Measurements from ENCODE around the gene TXNL1.
"Not testable (repeated sequence)": the region's sequence is repeated elsewhere in the genome, so short reads cannot be mapped to it uniquely, and the experiment has no call there.

The TXNL1 gene

DNA sequence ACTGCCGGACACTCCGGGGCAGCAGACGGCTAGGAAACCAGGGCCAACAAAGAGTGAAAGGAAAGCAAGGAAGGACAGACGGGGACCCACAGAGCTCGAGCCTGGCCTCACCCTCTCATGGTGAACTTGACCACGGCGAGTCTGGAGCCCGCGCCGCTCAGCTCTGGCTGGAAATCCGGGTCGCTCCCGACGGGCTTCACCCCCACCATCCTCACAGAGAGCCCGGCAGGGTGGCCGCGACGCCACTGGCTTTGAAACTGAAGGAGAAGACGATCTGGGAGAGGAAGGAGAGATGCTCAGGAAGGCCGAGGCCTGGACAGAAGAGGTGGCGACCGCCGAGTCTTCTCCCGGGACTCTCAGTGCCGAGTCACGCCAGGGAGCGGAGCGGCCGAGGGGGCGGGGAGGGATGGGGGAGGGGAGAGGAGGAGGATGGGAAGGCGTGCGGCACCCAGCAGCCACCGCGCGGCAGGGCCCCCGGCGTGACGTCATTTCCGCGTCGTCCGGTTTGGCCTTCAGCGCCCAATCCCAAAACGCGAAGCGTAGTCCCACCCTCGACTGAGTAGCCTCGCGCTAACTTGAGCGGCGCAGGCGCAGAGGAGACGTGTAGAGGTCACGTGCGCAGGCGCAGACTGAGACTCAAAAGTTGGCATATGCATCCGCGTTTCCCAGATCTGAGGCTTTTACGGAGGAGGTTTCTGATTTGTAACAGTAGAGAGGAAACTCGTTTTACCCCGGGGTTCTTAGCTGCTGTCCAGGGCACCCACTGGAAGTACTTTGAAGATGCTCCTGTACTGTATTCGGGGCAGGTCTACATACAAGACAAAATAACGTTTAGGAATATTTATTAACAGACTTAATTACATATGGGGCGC, at the start of gene TXNL1:
TSS of gene TXNL1 (minus strand) at position 361 of the 872 bp plus-strand sequence. CDS start at position 209, 152 bp downstream.
- DNase-seq (ENCODE audit: low read depth, low spot score) = peak; percentile 88
- peak within 1 kb of the TSS; percentile 87 for H3K27ac ChIP-seq

DNA sequence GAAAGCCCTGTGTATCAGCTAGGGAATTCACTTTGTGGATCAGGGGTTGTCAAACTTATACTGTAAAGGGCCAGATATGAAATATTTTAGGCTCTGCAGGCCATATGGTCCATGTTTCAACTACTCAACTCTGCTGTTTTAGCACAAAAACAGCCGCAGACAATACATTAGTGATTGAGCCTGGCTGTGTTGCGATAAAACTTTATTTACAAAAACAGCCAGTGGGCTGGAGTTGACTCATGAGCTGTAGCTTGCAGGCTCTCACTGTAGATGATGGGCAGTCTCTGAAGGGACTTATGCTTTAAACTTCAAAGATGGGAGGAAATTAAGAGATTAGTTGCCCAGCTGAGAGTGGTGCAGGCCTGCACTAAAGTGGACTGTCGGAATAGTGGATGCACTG, 45.9 kb upstream of the TXNL1 start:
- H3K27ac ChIP-seq = no peak overlapping the region
- DNase-seq (ENCODE audit: low read depth, low spot score) = no peak

DNA sequence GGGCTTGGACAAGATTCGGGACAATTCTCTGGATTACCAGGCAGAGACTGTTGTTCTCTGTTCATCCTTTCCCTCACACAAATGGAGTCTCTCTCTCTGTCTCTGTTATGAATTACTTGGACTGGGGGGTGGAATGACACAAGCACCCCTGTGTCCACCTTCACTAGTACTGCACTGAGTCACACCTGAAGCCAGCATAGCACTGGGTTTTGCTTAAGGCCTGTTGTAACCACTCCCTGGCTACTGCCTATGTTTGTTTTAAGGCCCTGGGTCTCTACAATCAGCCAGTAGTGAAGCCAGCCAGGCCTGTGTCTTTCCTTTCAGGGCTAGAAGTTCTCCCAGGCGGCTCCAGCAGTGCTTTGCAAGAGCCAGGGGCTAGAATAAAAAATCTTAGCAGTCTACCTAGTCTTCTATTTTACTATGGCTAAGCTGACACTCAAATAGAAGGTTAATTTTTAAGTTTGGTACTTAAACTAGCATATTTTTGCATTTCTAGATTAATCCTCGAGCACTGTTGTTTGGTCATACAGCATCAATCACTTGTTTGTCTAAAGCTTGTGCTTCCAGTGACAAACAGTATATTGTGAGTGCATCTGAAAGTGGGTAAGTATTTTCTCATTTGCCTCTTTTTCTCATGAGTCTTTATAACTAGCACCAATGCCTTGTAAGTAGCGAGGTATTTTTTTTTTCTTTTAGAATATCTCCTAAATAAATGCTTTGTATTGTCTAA, 40.6 kb upstream of the TXNL1 start:
- no peak overlapping the region for H3K27ac ChIP-seq
- DNase-seq (ENCODE audit: low read depth, low spot score) = peak; percentile 45

DNA sequence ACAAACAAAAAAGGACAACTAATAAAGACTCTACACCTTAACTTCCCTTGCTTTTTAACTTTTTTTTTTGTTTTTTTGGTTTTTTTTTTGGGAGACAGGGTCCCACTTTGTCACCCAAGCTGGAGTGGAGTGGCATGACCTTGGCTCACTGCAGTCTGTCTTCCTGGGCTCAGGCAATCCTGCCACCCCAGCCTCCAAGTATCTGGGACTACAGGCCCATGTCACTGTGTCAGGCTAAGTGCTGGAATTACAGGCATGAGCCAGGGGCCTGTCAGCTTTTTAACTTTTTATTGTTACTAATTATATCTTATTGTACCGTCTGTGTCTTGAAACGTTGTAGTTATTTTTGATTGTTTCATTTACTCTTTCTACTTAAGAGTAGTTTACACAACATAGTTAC, 38.2 kb upstream of the TXNL1 start:
- DNase-seq (ENCODE audit: low read depth, low spot score) = no peak
- no peak overlapping the region for H3K27ac ChIP-seq

DNA sequence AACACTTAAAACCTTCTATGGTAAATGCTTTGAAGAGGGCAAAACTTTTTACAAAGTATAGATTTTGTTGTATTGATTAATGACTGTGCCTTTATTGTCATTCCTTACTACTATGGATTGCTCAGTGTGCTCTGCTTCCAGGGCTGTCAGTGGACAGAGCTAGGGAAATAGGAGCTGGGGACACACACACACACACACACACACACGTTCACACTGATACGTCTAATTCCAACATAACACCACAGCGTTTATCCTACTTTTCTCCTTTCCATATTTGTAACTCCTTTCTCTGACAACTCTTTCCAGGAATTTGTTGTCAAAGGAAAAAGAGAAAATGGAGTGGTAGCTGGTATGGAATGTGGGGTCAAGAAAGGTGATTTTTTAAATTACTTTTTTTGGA, 34.6 kb upstream of the TXNL1 start:
- no peak for DNase-seq (ENCODE audit: low read depth, low spot score)
- H3K27ac ChIP-seq = no peak overlapping the region

DNA sequence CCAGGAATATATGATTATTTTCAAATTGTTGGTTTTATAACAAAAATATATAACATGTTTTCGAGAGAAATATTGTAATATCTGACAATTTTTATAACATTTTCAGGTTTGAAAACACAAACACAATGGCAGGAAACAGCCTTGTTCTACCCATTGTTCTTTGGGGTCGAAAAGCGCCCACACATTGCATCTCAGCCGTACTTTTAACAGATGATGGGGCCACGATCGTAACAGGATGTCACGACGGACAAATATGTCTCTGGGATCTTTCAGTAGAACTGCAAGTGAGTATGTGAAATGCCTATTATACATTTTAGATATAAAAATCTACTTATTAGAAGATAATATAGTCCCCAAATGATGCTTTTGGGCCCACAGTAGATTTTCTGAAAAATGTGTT, 34.0 kb upstream of the TXNL1 start:
- H3K27ac ChIP-seq = no peak overlapping the region
- no peak for DNase-seq (ENCODE audit: low read depth, low spot score)

DNA sequence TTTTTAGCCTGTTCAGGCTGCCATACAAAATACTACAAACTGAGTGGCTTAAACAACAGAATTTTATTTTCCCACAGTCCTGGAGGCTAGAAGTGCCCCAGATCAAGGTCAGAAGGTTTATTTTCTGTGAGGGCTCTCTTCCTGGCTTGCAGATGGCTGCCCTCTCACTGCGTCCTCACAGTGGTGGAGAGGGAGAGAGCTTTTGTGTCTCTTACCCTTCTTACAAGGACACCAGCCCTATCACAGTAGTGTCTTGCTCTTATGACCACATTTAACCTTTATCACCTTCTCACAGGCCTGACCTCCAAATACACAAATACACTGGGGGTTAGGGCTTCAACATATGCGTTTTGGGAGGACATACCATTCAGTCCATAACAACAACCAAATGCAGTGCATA, 24.5 kb upstream of the TXNL1 start:
- no peak for DNase-seq (ENCODE audit: low read depth, low spot score)

DNA sequence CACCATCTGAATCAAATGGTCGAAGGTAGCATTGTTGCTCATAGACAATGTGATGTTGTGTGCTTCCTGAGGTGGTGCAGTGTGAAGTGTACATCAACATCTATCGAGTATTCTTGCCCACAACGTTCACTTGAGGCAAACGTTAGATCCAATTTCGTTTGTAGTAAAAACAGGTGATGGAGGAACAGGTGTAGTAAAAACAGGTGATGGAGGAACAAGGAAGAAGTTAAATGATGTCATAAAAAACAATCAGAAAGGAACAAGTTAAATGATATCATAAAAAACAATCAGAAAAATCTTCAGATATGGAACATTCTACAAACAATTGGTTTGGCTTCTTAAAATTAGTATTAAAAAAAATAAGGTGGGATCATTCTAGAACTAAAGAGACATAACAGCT, 24.1 kb upstream of the TXNL1 start:
- DNase-seq (ENCODE audit: low read depth, low spot score) = no peak
- H3K27ac ChIP-seq = no peak overlapping the region

More for the DNA sequence above, 24.5 kb upstream of the TXNL1 start:
- no peak overlapping the region for H3K27ac ChIP-seq

DNA sequence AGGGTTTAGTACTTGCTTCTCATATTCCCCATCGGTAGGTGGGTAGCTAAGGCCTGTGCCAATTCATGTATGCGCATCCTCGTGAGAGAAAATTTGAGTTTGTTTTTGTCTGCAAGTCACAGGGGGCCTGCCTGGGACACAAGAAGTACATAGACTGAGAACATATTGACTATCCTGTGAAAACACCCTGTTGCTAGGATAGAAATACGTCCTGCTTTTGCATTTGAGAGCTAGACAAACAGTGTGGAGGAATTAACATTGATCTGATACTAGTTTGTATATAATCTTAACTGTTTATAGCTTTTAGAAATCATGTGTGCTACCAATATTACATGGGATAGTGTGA, 23.6 kb upstream of the TXNL1 start:
- no peak for DNase-seq (ENCODE audit: low read depth, low spot score)

DNA sequence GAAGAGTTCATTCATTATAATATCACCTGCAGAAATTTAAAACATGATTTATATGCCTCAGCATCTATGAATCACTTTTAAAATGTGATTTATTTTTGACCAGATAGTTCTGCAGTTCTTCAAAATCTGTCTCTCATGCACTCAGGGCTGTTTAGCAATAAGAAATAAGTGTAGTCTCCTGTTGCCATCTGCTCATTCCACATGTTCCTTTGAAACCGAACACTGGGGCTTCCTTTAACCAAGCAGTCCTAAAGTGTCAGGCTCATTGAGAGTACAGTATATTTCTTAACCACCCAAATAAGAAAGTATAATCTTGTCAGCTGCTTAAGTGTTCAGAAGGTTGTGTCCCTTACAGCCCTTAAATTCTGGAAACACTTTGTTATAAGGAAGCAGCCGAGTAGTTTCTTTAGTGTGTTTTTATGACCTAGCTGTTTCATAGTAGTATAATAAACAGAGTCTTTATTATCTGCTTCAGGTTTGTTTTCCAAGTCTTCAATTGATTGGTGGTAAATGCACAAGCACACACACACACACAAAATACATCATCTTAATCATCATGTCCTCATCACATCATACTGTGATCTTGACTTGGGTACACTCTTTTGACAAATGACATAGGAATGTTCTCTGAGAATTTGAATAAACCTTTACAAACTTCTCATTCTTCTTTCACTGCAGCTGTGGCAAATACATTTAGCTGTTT, 23.1 kb upstream of the TXNL1 start:
- no peak for DNase-seq (ENCODE audit: low read depth, low spot score)
- H3K27ac ChIP-seq = no peak overlapping the region

More for the DNA sequence above, 23.6 kb upstream of the TXNL1 start:
- no peak overlapping the region for H3K27ac ChIP-seq

DNA sequence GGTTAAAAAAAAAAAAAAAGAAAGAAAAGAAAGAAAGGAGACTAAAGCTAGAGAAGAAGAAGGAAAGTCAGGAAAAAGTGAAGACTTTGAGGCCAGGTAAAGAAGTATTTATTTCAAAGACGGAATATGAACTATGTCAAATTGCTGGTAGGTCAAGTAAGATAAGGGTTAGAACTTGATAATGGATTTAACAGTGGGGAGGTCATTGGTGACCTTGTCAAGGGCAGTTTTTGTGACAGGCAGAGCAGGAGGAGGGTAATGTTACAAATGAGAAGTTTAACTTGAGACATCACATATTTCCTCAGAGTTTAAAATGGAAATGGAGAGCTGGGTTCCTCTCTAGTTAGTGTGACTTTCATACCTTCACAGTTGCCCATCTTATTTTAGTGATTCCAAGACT, 22.3 kb upstream of the TXNL1 start:
- no peak overlapping the region for H3K27ac ChIP-seq
- no peak for DNase-seq (ENCODE audit: low read depth, low spot score)

DNA sequence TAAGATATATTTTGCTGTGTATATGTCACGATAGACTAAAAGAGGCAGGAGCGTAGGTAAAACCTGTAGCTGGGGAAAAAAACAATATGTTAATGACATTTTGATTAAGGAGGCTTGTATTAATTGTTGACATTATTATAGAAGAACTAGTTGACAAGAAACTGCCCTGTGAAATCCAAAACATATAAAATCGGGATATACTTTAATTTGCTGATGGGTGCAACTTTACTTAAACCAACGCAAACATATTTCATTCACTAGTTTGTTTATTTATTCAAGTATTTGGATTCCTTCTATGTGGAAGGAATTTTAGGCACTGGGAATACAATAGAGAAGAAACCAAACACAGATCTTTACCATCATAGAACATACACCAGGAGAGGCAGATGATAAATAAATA, 20.7 kb upstream of the TXNL1 start:
- no peak for DNase-seq (ENCODE audit: low read depth, low spot score)
- no peak overlapping the region for H3K27ac ChIP-seq

DNA sequence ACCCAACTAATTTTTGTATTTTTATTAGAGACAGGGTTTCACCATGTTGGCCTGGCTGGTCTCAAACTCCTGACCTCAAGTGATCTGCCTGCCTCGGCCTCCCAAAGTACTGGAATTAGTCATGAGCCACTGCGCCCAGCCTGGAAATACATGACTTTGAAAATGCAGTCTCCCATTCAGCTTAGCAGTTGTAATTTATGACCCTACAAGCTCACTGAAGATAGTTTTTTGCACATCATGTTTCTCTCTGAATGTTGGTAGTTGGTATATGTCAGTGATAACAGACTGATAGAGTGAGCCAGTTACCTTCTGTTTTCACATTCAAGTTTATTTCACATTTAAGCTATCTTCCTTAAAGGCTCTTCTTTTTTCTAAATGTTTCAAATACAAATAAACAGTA, 19.9 kb upstream of the TXNL1 start:
- DNase-seq (ENCODE audit: low read depth, low spot score) = no peak

DNA sequence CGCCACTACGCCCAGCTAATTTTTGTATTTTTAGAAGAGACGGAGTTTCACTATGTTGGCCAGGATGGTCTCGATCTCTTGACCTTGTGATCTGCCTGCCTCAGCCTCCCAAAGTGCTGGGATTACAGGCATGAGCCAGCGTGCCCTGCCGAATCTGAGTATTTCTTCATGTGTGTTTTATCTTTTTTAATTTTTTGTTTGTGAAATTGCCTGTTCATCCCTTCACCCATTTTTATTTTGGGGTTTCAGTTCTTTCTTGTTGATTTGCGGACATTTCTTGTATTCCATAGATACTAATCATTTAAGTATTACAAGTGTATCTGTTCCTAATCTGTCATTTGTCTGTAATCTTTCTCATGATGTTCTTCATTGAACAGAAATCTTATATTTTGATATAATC, 15.9 kb upstream of the TXNL1 start:
- H3K27ac ChIP-seq; DNase-seq (ENCODE audit: low read depth, low spot score): not testable (repeated sequence)

More for the DNA sequence above, 19.9 kb upstream of the TXNL1 start:
- no peak overlapping the region for H3K27ac ChIP-seq

DNA sequence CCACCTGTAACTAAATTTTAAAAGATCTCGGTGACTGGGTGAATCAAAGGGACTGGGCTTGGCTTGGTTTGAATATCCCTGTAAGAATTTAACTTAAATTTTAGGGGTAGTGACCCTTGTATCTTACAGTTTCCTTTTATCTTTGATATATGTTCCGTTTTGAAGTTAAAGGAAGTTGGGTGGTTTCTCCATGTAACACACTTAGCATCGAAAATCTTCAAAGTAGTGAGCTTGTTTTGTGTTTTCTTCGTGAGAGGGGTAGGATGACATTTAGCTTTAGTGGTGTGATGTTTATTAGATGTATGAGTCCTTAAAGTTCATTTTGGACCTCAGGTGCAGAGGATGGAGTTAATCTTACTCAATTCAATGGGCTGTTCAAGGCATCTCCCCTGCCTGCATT, 14.4 kb upstream of the TXNL1 start:
- no peak overlapping the region for H3K27ac ChIP-seq
- no peak for DNase-seq (ENCODE audit: low read depth, low spot score)

DNA sequence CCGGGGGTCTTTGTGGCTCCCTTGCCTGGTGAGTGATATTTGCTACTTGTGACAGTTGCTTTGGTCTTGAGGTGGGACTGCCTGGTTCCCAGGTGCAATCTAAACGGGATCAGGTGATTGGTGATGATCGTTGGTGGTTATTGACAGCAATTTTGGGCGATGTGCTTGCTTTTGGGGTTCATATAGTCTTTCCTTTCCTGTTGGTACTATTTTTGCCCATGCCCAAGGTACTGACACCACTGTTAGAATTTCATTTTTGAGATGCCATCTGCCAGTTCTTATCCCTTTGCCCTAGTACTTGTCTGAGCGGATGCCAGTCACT, 13.3 kb upstream of the TXNL1 start:
- no peak for DNase-seq (ENCODE audit: low read depth, low spot score)

DNA sequence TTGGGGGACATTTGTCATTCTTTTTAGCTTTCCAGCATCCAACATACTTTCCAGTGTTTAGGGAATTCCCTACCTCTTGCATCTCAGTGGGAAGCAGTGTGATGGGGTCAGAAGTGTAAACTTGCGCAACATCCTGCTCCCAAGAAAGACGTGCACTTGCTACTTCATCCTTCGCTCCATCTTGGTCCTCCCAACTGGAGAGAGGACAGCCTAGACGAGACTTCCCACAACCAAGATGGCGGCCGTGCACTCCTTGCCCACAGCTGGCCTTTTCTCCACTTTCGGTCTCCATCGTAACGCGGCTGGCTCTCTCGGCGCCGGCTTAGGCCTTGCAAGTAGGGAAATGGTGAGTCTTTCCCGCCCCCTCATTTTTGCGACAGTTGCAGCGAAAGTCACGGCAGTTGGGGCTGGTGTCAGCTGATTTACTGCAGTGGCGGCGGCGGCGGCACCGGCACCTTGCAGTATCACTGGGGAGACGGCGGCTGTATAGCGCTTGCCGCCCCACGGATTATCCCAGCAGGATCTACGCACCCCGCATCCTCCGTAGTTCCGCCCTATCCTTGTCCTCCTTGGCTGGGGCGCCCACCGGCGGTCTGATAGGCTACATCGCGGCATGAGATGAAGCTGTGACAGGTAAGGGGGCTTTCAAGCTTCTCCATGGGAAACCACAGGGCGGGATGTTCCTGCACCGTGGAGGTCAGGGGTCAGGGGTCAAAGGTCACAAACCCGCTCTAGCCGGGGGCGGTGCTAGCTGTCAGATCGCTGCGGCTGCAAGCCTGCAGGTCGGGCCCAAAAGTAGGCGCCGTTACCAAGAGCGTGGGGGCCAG, 12.8 kb upstream of the TXNL1 start, which contains the start of gene WDR7:
TSS of gene WDR7 (plus strand) at position 416 of the 827 bp plus-strand sequence. CDS start 21,157 bp downstream, outside the sequence.
- peak within 1 kb of the TSS; percentile 73 for H3K27ac ChIP-seq
- peak; percentile 95 for DNase-seq (ENCODE audit: low read depth, low spot score)

More for the DNA sequence above, 13.3 kb upstream of the TXNL1 start:
- peak overlapping the region; percentile 73 for H3K27ac ChIP-seq

DNA sequence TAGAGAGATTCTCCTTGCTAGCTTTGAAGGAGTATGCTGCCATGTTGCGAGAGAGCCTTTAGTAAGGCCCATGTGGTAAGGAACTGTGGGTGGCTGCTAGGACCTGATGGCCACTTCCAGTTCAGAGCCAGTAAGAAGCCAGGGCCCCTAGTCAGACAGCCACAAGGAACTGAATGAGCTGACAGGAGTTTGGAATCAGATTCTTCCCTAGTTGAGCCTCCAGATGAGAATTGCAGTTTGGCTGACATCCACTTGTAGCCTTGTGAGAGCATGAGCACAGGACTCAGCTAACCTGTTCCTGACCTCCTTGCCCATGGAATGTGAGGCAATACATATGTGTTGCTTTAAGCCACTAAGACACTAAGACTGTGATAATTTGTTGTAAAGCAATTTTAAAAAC, 11.6 kb upstream of the TXNL1 start:
- H3K27ac ChIP-seq = no peak overlapping the region
- DNase-seq (ENCODE audit: low read depth, low spot score) = no peak

DNA sequence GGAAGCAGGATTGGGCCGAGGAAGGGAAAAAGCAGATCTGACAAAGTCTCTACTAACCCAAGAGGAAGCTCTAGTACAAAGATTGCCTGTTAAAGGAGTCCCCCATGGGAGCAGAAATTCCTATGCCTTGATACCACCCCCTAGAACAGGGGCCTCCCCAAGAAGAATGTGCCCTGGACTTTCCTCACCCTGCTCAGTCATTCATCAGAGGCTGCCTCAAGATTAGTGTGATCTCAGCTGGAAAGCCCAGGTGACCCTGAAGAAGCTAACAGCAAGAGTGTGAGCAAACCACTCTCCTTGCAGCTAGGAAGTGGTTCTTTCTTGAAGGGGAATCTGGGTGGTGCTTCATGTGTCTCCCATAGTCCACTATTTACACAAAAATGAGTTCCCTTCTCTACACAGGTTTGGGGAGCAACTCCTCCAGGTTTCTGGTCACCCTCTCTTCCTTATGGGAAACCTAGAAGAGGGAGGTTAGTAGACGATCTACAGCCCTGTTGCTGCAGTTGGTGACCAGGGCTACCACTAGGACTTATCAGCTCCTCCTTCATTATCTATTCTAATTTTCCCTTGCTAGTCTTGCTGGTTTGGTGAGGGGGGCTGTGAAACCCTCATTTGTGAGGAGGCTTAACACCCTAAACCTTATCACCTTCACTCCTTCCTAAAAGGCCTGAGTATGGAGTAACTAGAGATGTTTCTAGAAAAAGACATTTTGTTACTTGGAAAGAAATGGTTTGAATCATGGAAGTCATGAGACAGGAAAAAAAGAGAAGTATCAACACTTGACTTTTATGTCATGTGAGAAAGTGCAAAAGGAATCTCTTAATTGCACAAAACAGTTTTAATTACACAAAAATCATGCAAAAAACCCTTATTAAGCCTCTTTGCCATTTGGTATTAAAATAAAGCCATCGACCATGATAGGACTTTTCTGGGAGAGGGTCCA, 9.8 kb upstream of the TXNL1 start:
- no peak overlapping the region for H3K27ac ChIP-seq
- no peak for DNase-seq (ENCODE audit: low read depth, low spot score)

Data from epithelial cell of prostate (primary cell).